GM19025 (cell line): ENCODE results near the gene ERGIC1.

Experiments
- ATAC-seq: cut with Tn5 transposase; IDR thresholded peaks from one replicate; pipeline ENCODE4 v1.9.1; 2021; ENCODE audit warnings: mild to moderate bottlenecking, low read depth, moderate library complexity; ENCODE audit not compliant: unreplicated experiment

ERGIC1 gene

GRCh38 chr5:172939071-172939470 is 105.0 kb downstream of the ERGIC1 start:
- ATAC-seq: no peak

- ATAC-seq: no peak
These were observed 105.7 kb downstream of the ERGIC1 start for GRCh38 chr5:172939611-172940267.

GRCh38 chr5:172940268-172941066 is 106.4 kb downstream of the ERGIC1 start:
- ATAC-seq: no peak

GRCh38 chr5:172941067-172941516 is 107.0 kb downstream of the ERGIC1 start:
- ATAC-seq: no peak

- ATAC-seq: no peak
These were observed 108.5 kb downstream of the ERGIC1 start for GRCh38 chr5:172942556-172942955.

- no peak for ATAC-seq
These were observed 109.3 kb downstream of the ERGIC1 start for GRCh38 chr5:172943283-172943841.

GRCh38 chr5:172943906-172944305 is 109.9 kb downstream of the ERGIC1 start:
- ATAC-seq: no peak

GRCh38 chr5:172944741-172945140 is 110.7 kb downstream of the ERGIC1 start:
- no peak for ATAC-seq

- no peak for ATAC-seq
These were observed 111.1 kb downstream of the ERGIC1 start for GRCh38 chr5:172945151-172945550.

GRCh38 chr5:172946146-172946545 is 112.1 kb downstream of the ERGIC1 start:
- ATAC-seq: no peak

- no peak for ATAC-seq
These were observed 115.4 kb downstream of the ERGIC1 start for GRCh38 chr5:172949426-172949825.

GRCh38 chr5:172950176-172950965 is 116.3 kb downstream of the ERGIC1 start:
- ATAC-seq: no peak

GRCh38 chr5:172951371-172952033 is 117.5 kb downstream of the ERGIC1 start:
- no peak for ATAC-seq

GRCh38 chr5:172952034-172952511 is 118.0 kb downstream of the ERGIC1 start:
- no peak for ATAC-seq

GRCh38 chr5:172953776-172954675 is 120.0 kb downstream of the ERGIC1 start:
- ATAC-seq: no peak

- no peak for ATAC-seq
These were observed 120.7 kb downstream of the ERGIC1 start for GRCh38 chr5:172954751-172955159.

GRCh38 chr5:172956228-172956627 is 122.2 kb downstream of the ERGIC1 start:
- ATAC-seq: no peak

GRCh38 chr5:172956936-172957335 is 122.9 kb downstream of the ERGIC1 start:
- ATAC-seq: no peak

- ATAC-seq: no peak
These were observed 123.4 kb downstream of the ERGIC1 start for GRCh38 chr5:172957458-172957857.
